ENCODE results near the gene SOD1.
"Not testable (repeated sequence)": the region's sequence is repeated elsewhere in the genome, so short reads cannot be mapped to it uniquely, and the experiment has no call there.

SOD1 gene

GRCh38 chr21:31654821-31655580 is 4.5 kb upstream of the SOD1 start:
- not testable (repeated sequence) for FAIRE-seq; DNase-seq (ENCODE audit: low spot score)

GRCh38 chr21:31656199-31657095 is 3.0 kb upstream of the SOD1 start:
- FAIRE-seq (no peak), DNase-seq (ENCODE audit: low spot score) (peak; percentile 36)

DNA sequence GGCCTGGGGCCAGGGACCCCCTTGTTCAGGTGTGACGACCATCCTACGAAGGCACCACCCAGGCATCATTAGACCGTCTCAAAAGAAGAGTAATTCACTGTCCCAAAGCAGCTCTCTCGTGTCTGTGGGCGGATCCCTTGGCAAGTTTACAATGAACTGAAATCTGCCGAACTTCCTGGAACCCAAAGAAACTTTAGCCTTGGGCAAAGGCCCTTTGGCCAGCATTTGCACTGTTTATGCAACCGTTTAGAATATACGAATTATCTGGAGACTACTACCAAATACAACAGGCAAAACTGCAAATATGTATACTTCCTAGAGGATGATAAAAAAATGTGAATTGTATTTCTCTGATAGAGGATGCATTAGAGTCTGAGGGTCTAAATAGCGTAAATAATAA is 1.4 kb upstream of the SOD1 start:
- no peak for FAIRE-seq
- DNase-seq (ENCODE audit: low spot score), result no peak

DNA sequence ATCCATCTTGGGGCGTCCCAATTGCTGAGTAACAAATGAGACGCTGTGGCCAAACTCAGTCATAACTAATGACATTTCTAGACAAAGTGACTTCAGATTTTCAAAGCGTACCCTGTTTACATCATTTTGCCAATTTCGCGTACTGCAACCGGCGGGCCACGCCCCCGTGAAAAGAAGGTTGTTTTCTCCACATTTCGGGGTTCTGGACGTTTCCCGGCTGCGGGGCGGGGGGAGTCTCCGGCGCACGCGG is 282 bp upstream of the SOD1 start:
- no peak for FAIRE-seq
- no peak for DNase-seq (ENCODE audit: low spot score)

GRCh38 chr21:31660259-31660565 is 719 bp downstream of the SOD1 start:
- no peak for DNase-seq (ENCODE audit: low spot score)
- no peak for FAIRE-seq

DNA sequence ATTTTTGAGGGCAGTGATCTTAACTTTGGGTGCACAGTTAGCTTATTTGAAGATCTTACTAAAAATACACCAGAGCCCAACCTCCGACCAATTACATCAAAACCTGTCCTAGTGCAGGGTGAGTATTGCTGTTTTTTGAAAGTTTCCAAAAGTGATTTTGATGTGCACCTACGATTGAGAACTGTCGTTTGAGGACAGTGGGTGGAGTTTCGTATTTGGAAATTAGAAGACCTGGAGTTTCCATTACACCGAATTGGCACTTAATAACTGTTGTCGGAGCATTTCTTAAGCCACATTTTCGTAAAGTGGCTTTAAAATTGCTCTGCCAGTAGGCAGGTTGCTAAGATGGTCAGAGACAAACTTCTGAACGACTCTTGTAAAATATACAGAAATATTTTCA is 1.1 kb downstream of the SOD1 start:
- DNase-seq (ENCODE audit: low spot score), result no peak
- FAIRE-seq, result no peak

DNA sequence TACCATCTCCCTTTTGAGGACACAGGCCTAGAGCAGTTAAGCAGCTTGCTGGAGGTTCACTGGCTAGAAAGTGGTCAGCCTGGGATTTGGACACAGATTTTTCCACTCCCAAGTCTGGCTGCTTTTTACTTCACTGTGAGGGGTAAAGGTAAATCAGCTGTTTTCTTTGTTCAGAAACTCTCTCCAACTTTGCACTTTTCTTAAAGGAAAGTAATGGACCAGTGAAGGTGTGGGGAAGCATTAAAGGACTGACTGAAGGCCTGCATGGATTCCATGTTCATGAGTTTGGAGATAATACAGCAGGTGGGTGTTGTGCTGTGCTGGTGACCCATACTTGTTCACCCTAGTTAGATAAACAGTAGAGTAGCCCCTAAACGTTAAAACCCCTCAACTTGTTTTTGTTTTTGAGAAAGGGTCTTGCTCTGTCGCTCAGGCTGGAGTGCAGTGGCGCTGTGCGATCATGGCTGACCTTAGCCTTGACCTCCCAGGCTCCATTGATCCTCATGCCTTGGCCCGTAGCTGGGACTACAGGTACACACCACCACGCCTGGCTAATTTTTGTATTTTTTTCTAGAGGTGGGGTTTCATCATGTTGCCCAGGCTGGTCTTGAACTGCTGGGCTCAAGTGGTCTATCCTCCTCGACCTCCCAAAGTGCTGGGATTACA is 4.2 kb downstream of the SOD1 start:
- DNase-seq (ENCODE audit: low spot score) (no peak), FAIRE-seq (no peak)

GRCh38 chr21:31665397-31665796 is 5.9 kb downstream of the SOD1 start:
- FAIRE-seq (no peak), DNase-seq (ENCODE audit: low spot score) (no peak)

- not testable (repeated sequence) for DNase-seq (ENCODE audit: low spot score)
Measured at GRCh38 chr21:31665869-31666268, 6.4 kb downstream of the SOD1 start.

DNA sequence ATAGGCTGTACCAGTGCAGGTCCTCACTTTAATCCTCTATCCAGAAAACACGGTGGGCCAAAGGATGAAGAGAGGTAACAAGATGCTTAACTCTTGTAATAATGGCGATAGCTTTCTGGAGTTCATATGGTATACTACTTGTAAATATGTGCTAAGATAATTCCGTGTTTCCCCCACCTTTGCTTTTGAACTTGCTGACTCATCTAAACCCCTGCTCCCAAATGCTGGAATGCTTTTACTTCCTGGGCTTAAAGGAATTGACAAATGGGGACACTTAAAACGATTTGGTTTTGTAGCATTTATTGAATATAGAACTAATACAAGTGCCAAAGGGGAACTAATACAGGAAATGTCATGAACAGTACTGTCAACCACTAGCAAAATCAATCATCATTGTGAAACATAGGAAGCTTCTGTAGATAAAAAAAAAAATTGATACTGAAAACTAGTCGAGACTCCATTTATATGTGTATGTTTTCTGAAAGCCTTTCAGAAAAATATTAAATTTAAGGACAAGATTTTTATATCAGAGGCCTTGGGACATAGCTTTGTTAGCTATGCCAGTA is 7.0 kb downstream of the SOD1 start:
- DNase-seq (ENCODE audit: low spot score), result no peak
- FAIRE-seq, result no peak

More at GRCh38 chr21:31665869-31666268, 6.4 kb downstream of the SOD1 start:
- FAIRE-seq, result not testable (repeated sequence)

DNA sequence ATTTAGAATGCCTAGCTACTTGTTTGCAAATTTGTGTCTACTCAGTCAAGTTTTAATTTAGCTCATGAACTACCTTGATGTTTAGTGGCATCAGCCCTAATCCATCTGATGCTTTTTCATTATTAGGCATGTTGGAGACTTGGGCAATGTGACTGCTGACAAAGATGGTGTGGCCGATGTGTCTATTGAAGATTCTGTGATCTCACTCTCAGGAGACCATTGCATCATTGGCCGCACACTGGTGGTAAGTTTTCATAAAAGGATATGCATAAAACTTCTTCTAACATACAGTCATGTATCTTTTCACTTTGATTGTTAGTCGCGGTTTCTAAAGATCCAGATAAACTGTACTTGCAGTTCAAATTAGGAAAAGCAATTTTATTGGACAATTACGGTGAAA is 7.6 kb downstream of the SOD1 start:
- DNase-seq (ENCODE audit: low spot score) (no peak), FAIRE-seq (no peak)

- no peak for DNase-seq (ENCODE audit: low spot score)
- no peak for FAIRE-seq
Measured at GRCh38 chr21:31667639-31668038, 8.1 kb downstream of the SOD1 start.

GRCh38 chr21:31668651-31669491 is 9.4 kb downstream of the SOD1 start:
- FAIRE-seq (no peak), DNase-seq (ENCODE audit: low spot score) (no peak)

DNA sequence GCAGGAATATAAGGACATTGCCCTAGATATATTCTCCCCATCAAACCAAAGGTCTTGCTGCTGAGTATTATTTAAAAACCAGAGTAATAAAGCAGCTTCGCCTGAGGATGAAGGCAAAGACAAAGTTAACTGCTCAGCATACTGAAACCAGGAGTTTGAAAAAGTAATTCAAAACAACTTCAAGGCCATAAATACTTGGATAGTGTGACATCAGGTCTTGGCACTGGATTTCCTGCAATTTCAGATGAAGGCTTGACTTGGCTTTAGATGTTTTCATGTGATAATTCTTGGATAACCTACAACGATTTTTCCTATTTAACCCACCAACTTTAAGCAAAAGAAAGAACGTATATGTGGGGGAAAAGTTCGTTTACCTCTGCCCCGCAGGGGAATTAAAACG is 10.6 kb downstream of the SOD1 start:
- no peak for DNase-seq (ENCODE audit: low spot score)
- FAIRE-seq, result no peak

DNA sequence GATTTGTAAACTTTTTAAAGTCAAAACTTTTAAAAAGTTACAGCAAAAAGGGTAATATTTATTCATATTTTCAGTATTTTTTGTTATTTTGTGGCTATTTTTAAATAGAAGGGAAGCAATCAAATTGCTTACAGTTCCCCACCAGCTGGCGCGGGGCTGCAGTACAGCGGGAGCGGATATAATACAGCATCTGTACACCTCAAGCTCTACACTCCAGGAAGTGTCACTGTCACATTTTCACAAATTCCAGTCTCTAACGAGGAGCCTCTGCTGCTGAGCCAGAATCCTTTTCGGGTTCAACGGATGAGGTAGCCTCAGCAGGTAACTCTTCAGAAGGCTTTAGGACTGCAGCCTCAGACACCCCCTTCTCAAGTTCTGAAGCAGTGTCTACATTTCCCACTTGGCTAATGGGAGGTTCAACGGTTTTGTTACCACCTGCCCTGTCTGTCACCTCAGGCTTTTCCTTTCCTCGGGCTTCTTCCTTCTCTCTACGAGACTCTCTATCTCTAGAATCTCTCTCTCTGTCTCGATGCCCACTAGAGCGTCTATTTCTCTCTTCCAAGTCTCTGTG is 11.7 kb downstream of the SOD1 start:
- DNase-seq (ENCODE audit: low spot score), result no peak
- no peak for FAIRE-seq

GRCh38 chr21:31671931-31672330 is 12.4 kb downstream of the SOD1 start:
- no peak for DNase-seq (ENCODE audit: low spot score)
- FAIRE-seq, result no peak

DNA sequence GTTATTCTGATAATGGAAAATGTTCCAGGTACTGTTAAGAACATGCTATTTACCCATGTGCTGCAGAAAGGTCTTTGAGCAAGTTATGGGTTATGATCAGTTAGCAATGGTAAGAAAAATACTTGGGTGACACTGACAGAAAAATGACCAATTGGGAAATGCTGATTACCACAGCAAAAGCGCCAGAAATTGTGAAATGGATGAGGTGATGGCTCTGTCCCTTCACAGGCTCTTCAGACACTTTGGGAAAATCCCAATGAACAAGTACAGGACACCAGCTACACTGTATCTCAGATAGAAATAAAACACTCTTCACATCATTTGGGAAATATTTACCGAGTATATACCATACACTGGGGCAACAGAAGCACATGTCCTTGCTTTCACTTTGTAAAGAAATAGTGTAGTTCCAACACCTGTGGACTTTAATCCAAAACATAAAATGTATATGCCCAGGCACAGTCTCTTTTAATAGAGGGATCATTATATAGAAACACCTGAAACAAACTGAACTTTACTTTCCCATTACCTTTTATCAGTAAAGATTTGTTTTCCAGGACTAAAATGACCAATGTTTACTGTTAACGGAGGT is 13.9 kb downstream of the SOD1 start:
- no peak for DNase-seq (ENCODE audit: low spot score)
- no peak for FAIRE-seq

DNA sequence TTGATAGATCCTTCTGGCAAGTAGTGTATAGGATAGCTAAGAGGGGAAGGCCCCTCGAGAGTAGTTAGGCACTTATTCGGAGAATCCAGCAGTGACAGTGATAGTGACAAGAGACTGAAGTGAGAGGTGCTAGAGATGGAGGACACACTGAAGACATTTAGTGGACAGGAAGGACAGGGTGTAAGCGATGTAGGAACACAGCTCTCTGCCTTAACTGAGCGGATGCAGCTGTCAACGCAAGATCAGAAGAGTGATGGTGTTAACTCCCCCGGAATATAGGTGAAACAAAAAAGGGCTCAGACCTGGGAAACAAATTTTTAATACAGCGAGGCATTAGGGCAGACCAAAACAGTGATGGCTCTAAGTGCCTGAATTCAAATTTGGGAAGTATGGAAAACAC is 15.8 kb downstream of the SOD1 start:
- no peak for FAIRE-seq
- no peak for DNase-seq (ENCODE audit: low spot score)

DNA sequence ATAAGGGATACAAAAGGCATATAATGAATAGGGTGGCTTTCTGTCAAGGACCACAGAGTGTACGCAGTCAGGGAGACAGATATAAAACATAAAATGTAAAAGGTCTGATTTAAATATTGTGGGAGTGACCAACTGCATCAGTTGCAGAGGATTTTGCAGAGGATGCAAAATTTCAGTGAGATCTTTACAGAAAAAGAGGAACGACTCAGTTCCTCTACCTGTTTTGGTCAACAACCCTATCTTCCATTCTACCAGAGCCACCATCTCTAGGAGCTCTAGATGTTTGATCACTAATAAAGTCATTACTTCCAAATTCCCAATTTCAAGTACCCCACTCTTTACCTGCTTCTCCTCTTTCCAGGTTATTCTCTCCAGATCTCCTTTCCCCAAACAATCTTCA is 16.5 kb downstream of the SOD1 start:
- DNase-seq (ENCODE audit: low spot score), result no peak
- FAIRE-seq, result no peak

GRCh38 chr21:31677047-31677446 is 17.6 kb downstream of the SOD1 start:
- DNase-seq (ENCODE audit: low spot score) (no peak), FAIRE-seq (no peak)

DNA sequence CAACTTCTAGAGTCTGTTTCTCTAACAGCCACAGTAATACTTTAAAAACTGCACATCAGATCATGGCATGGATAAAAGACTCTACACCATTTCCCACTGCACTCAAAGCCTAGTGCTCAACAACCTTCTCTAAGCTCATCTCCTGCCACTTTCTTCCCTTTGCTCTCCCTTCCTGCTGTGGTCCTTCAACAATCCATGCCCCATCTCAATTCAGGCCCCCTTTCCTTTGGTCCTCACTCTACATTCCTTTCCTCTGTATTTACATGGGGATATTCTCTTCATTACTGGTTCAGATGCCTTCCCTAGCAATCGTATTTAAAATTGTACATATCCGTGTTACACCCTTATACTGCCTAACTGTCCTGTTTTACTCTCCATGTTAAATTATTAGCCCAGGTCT is 19.0 kb downstream of the SOD1 start:
- FAIRE-seq (no peak), DNase-seq (ENCODE audit: low spot score) (no peak)

All from RCC 7860 (cell line).